Gastrocnemius medialis (tissue), 4 donors: ENCODE results near the gene TUBB1.

Experiments used
- POLR2A ChIP-seq, 2 donors: fragments of 450-650 bp; IDR thresholded peaks; one replicate each; pipeline ENCODE4 v1.6.1; 2017; ENCODE audit warnings: antibody characterized with exemption in 2 of 2, mild to moderate bottlenecking in 2 of 2, moderate library complexity in 2 of 2
- TF ChIP-seq, protein P1 (sequence below), 5 experiments: fragments of 450-650 bp in 3 of 5; fragments of 200-600 bp in 2 of 5; sonication (generic) in 2 of 5; IDR thresholded peaks in 4 of 5; conservative IDR thresholded peaks in 1 of 5; 1 replicate in 4 of 5; 2 replicates in 1 of 5; pipeline ENCODE4 v1.5.1; 2016 to 2019; ENCODE audit warnings: antibody characterized with exemption in 5 of 5, mild to moderate bottlenecking in 3 of 5, moderate library complexity in 3 of 5

DNA sequence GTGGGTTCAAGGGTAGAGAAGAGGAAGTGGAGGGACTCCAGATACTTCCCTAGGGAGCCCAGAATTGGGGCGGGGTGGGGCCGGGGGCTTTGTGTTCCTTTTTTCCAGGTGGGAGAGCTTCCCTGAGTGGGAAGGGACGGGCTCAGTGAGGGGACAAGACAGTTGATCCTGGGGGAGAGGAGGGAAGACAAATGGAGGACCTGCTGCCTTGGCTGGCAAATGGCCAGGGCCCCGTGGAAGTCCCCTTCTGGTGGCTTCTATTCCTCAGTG, 14.8 kb upstream of the TUBB1 start:
- TF ChIP-seq, protein P1, sequence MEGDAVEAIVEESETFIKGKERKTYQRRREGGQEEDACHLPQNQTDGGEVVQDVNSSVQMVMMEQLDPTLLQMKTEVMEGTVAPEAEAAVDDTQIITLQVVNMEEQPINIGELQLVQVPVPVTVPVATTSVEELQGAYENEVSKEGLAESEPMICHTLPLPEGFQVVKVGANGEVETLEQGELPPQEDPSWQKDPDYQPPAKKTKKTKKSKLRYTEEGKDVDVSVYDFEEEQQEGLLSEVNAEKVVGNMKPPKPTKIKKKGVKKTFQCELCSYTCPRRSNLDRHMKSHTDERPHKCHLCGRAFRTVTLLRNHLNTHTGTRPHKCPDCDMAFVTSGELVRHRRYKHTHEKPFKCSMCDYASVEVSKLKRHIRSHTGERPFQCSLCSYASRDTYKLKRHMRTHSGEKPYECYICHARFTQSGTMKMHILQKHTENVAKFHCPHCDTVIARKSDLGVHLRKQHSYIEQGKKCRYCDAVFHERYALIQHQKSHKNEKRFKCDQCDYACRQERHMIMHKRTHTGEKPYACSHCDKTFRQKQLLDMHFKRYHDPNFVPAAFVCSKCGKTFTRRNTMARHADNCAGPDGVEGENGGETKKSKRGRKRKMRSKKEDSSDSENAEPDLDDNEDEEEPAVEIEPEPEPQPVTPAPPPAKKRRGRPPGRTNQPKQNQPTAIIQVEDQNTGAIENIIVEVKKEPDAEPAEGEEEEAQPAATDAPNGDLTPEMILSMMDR (IDR thresholded peaks at IDR 0.05 in 4 of 5, conservative IDR thresholded peaks at IDR 0.05 in 1 of 5): no peak
- TF ChIP-seq POLR2A (IDR thresholded peaks at IDR 0.05): no peak
